Glomerular visceral epithelial cell (primary cell): Measurements from ENCODE around the gene CD177.
"Not testable (repeated sequence)": the region's sequence is repeated elsewhere in the genome, so short reads cannot be mapped to it uniquely, and the experiment has no call there.

Experiments used
- DNase-seq: peaks from one replicate; pipeline ENCODE4 v3.0.0-alpha.2; 2016; ENCODE audit errors: extremely low spot score

CD177 gene

DNA sequence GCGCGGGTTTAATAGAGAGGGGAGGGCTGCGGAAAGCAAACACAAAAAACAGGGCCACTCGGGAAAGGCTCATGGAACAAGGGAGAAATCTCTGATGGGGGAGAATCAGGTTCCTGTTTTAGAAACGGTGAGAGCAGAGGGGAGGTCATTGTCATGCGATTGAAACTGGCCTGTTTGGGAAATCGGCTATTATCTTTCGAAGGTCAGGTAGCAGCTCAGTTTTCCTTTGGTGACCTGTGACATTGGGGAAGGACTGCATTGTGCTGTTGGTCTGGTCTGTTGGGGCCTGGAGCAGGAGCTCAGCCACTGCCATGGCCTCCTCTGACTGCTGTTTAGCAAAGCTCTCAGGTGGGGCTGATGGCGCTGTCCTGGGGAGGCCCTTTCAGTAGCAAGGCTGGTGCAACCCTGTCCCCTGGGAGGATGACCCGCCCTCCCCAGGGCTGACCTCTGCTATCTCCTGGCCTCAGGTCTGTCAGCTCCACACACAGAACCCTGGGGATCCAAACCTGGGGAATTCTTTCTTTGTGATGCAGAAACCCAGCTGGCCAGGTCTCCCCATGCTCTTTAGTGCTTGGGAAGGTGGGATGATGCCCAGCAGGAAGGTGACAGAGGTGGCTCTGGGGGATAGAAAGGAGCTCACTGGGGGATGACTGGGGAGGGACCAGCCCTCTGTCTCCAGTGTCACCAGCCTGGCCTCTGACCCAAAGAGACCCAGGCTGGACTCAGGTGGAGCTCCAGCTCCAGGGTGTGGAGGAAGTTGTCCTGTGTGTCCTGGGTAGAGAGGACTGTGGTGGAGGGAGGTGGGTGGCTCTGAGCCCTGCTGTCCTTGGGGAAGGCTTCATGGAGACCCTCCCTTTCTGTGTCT is 21.2 kb upstream of the CD177 start:
- no peak for DNase-seq

DNA sequence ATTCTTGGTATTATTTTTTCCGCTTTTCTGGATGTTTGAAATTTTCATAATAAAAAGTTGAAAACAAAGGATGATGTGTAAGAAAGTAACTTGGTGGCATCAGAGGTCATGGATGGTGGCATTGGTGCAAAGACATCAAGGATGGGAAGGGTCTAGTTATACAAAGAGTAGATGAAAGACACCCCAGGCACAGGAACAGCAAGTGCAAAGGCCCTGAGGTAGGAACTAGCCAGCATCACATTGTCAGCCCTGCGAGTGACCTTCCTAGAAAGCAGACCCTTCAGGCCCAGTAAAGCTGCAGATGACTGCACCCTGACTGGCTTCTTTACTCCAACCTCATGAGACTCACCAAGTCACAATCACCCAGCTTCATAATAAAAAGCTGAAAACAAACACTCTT is 17.0 kb upstream of the CD177 start:
- not testable (repeated sequence) for DNase-seq

DNA sequence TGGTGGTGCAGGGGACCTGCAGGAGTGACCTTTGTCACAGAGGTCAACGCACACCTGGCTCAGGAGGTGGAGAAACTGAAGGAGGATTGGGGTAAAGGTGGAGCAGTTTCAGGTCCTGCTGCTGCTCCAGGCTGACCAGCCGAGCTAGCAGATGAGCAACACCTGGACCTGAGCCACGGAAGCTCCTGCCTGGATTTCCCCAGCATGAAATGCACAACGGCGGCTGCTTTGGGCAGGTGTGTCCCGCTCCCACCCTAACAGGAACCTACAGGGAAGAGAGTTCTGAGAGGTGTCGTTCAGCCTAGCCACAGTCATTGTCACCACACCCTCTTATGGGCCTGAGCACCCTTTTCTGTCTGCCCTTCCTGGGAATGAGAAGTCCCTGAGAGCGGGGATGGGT is 15.7 kb upstream of the CD177 start:
- no peak for DNase-seq

DNA sequence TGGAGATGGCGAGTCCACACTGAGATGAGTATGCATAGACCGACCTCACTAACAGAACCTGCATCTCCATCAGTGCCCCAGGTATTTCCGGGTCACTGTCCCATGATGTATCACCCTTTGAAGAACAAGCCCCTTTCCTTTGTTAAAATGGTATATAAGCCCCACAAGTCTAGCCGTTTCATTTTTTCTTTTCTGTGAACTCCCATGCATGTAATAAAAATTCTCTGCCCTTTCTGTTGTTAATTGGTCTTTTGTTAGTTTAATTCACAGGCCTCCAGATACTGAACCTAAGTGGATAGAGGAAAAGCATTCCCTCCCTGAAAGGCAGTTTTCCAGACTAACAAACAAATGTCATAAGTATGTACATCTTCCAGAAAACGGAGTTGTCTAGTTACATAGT is 15.0 kb upstream of the CD177 start:
- DNase-seq = no peak

DNA sequence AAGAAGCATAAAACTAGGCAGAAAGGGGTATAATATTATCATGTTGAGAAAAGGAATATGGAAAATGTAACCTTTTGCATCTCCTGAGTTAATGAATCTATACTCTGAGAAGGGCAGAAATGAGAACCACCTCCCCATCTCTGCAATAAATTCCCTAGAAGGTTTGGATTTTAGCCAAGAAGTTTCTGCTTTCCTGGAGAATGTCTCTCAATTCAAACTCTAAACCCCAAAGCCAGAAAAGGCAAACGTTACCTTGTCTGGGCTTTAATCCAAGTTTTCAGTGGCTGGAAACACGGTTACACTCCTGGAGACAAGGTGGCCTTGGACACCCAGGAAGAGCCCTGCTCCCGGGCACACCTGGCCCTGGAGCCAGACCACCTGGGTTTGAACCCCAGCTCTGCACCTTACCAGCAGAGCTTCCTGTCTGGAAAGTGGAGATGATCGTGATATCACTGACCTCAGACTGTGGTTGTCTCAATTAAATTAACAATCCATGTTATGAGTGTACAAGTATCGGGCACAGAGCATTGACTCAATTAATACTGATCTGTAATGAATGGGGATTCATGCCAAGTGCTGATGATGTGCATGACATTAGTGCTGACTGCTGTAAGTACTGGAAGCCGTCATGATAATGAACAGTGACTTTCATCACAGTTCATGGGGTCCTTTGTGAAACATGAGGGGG is 14.1 kb upstream of the CD177 start:
- DNase-seq = peak; percentile 12

DNA sequence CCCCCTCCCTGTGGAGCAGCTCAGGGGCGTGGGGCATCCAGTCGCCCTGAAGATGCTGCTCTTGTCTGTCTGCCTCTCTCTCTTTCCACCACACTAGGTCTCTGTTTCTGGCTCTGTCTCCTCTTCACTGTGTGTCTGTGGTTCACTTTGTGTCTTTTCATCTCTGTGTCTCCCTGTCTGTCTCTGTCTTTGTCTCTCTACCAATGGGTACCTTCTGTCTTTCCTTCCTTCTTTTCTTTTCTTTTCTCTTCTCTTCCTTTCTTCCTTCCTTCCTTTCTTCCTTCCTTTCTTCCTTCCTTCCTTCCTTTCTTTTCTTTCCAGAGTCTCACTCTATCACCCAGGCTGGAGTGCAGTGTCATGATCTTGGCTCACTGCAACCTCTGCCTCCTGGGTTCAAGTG is 13.4 kb upstream of the CD177 start:
- DNase-seq = not testable (repeated sequence)

DNA sequence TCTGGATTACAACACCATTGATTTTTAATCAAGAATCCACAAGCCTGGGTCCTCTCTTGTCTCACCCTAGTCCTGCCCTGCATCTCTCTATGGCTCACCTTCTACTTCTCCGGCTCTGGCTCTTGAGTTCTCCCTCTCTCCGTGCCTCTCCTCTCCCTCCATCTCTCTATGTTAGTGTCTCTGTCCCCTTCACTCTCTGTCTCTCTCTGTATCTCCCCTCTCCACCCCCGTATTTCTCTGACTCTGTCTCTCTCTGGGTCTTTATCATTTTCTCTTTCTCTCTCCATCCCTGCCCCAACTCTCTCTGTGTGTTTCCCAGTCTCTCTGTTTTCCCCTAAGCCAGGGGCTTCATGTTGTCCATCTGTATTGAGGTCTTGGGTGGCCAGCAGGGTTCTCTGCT is 12.4 kb upstream of the CD177 start:
- not testable (repeated sequence) for DNase-seq

DNA sequence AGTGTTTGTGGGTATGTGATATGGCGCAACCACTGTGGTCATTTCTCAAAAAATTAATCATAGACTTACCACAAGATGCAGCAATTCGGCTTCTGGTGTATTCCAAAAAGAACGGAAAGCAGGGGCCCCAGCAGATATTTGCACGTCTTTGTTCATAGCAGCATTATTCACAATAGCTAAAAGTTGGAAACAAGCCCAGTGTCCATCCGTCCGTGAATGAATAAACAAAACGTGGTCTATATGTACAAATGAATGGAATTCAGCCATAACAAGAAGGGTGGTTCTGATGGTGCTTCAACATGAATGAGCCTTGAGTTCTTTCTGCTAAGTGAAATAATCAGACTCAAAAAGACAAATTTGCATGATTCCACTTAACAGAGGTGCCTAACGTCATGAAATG is 11.4 kb upstream of the CD177 start:
- peak; percentile 87 for DNase-seq

DNA sequence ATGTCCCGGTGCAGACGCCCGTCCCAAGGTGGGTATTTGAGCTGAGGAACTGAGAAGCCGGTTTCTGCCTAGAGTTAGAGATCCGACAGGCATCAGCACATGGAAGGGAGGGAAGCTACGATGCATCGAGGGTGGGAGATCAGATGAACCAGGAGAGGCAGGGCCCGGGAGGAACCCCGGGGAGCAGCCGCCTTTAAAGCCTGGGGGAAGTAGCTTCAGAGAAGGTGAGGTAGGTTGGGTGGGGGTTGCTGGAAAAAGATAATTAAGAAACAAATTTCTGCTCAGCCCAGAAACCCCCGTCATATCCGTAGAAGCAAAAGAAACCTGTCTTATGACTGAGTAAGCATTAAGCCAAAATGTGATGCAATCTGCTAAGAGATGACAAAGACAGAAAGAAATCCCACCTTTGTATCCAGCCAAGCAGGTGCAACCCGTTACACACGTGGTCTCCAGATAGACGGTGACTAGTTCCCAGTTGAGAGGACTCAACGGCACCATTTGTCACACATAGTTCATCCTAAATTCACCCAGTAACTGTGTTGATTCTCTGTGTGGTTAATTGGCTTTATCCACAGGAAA is 9.1 kb upstream of the CD177 start:
- DNase-seq = not testable (repeated sequence)

DNA sequence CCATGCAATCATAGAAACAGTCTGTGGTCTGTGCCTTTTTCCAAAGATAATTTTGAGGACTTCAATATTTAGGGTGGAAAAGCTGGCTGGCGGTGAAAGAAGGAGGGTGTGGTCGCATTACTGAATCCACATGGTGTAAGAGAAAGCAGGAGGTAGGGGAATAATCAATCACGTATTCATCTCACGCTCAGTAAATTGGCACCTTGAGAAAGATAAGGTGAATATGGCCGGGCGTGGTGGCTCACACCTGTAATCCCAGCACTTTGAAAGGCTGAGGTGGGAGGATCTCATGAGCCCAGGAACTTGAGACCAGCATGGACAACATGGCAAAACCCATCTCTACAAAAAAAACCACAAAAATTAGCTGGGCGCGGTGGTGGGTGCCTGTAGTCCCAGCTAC is 3.7 kb upstream of the CD177 start:
- DNase-seq = not testable (repeated sequence)

DNA sequence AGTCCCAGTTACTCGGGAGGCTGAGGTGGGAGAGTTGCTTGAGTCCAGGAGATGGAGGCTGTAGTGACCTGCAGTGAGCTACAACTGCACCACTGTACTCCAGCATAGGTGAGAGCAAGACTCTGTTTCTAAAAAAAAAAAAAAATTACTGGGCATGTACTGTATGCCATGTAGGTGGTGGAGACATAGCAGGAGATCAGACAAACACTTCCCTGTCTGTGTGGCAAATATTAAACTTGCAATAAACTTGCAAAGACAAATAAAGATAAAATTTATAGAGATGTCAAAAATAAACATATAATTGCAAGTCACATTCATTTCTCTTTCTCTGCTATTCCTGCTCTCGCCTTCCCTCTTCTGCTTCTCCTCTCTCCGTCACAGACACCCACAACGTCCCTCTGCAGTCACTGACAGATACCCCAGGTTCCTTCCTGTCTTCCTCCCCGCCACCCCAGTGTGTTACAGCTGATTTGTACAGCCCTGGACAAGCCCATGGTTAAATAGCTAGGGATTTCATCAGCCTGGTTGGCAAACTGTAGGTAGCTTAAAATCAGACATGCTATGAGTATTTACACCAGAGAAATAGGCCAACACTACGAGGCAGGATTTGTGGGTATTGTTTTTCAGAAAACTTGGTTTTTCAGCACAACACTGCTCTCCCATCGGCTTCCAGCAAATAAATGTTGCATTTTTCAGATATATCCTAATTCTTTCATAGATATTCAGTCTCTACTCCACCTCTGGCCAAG is 1.3 kb upstream of the CD177 start:
- no peak for DNase-seq

DNA sequence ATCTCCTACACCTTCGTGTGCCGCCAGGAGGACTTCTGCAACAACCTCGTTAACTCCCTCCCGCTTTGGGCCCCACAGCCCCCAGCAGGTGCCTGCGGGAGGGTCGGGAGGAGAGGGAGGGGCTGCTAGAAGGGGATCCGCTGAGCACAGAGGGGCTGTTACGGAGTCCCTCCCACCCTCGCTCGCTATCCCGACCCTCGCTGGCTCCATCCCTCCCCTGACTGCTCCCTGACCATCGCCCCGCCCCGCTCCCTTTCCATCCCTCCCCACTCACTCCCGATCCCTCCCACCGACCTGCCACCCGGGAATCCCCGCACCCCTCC is 780 bp downstream of the CD177 start:
- DNase-seq = no peak

DNA sequence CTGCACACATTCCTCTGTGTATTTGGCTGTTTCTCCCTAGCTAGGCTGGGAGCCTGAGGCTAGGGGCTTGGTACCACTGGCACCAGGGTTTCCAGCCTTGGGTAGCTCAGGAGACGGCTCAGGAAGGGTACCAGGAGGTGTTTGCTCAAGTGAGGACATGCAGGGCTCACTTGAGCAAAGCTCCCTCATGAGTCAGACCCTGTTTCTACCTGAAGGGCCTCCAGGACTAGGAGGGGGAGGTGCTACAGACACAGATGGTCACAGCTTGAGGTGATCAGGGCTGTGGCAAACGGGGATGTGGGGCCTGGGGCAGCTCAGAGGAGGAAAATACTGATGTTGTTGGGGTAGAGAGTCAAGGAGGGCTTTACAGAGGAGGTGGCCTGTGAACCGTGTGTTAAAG is 3.3 kb downstream of the CD177 start:
- not testable (repeated sequence) for DNase-seq

DNA sequence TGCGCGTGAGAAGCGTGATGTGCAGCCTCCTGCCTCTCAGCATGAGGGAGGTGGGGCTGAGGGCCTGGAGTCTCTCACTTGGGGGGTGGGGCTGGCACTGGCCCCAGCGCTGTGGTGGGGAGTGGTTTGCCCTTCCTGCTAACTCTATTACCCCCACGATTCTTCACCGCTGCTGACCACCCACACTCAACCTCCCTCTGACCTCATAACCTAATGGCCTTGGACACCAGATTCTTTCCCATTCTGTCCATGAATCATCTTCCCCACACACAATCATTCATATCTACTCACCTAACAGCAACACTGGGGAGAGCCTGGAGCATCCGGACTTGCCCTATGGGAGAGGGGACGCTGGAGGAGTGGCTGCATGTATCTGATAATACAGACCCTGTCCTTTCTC is 8.7 kb downstream of the CD177 start:
- DNase-seq = peak; percentile 74

DNA sequence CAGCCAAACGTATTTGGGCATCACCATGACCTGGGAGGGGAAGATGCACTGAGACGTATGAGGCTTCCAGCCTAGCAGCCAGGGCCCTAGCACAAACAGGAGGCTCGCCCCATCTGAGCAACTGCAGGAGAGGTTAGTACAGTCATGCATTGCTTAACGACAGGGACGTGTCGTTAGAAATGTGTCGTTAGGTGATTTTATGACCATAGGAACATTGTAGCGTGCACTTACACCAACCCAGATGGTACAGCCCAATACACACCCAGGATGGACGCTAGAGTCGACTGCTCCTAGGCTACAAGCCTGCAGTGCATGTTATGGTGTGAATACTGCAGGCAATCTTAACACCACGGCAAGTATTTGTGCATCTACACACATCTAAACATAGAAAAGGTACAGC is 9.3 kb downstream of the CD177 start:
- no peak for DNase-seq

DNA sequence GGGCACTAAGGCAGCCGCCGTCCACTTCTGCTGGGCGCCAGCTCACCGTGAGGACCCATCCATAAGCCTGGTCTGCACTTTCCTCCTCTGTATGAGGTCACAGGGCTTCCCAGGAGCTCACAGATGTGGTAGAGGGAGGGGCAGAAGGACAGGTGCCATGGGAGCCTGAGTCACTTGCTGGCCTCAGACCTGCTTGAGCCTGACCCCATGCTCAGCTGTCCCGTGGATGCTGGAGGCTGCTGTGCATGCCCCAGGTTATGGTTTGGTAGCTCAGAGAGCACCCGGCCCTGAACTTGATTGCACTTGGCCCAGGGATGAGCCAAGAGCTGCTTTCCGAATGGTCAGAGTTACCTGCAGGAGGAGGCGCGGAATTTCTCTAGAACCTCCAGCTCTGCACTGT is 12.2 kb downstream of the CD177 start:
- not testable (repeated sequence) for DNase-seq

DNA sequence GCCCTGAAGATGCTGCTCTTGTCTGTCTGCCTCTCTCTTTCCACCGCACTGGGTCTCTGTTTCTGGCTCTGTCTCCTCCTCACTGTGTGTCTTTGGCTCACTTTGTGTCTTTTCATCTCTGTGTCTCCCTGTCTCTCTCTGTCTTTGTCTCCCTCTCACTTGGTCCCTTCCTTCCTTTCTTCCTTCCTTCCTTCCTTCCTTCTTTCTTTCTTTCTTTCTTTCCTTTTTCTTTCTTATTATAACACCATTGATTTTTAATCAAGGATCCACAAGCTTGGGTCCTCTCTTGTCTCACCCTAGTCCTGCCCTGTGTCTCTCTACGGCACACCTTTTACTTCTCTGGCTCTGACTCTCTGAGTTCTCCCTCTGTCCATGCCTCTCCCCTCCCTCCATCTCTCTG is 14.3 kb downstream of the CD177 start:
- DNase-seq = no peak

DNA sequence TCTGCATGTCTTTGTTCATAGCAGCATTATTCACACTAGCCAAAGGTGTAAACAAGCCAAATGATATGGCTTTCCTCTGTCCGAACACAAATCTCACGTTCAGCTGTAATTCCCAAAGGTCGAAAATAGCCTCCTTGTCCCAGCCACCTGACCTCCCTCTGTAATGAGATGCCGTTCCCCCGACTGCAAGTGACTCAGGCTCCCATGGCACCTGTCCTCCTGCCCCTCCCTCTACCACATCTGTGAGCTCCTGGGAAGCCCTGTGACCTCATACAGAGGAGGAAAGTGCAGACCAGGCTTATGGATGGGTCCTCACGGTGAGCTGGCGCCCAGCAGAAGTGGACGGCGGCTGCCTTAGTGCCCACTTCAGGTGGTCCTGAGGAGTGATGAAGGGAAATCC is 15.4 kb downstream of the CD177 start:
- not testable (repeated sequence) for DNase-seq

DNA sequence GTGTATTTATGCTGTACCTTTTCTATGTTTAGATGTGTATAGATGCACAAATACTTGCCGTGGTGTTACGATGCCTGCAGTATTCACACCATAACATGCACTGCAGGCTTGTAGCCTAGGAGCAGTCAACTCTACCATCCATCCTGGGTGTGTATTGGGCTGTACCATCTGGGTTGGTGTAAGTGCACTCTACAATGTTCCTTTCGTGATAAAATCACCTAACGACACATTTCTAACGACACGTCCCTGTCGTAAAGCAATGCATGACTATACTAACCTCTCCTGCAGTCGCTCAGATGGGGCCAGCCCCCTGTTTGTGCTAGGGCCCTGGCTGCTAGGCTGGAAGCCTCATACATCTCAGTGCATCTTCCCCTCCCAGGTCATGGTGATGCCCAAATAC is 18.4 kb downstream of the CD177 start:
- no peak for DNase-seq

DNA sequence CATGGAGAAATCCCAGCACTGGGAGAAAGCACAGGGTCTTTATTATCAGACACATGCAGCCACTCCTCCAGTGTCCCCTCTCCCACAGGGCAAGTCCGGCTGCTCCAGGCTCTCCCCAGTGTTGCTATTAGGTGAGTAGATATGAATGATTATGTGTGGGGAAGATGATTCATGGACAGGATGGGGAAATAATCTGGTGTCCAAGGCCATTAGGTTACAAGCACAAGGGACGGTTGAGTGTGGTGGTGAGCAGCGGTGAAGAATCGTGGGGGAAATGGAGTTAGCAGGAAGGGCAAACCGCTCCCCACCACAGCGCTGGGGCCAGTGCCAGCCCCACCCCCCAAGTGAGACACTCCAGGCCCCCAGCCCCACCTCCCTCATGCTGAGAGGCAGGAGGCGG is 19.0 kb downstream of the CD177 start:
- DNase-seq = peak; percentile 20

DNA sequence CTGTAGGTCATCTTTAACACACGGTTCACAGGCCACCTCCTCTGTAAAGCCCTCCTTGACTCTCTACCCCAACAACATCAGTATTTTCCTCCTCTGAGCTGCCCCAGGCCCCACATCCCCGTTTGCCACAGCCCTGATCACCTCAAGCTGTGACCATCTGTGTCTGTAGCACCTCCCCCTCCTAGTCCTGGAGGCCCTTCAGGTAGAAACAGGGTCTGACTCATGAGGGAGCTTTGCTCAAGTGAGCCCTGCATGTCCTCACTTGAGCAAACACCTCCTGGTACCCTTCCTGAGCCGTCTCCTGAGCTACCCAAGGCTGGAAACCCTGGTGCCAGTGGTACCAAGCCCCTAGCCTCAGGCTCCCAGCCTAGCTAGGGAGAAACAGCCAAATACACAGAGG is 24.1 kb downstream of the CD177 start:
- not testable (repeated sequence) for DNase-seq

DNA sequence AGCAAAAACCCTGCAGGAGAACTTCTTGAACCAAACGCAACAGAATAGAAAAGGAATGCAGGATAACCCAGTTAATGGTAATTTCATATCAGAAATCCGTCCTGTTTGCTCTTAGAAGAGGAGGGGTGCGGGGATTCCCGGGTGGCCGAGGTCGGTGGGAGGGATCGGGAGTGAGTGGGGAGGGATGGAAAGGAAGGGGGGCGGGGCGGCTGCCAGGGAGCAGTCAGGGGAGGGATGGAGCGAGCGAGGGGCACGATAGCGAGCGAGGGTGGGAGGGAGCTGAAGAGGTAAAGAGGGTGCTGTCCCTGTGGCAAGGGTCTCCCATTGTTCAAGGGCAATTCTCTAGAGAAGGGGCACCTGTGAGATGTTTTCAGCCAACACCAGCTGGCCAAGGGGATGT is 26.5 kb downstream of the CD177 start:
- no peak for DNase-seq
